ENCODE results near the gene C8B.

The C8B gene

DNA sequence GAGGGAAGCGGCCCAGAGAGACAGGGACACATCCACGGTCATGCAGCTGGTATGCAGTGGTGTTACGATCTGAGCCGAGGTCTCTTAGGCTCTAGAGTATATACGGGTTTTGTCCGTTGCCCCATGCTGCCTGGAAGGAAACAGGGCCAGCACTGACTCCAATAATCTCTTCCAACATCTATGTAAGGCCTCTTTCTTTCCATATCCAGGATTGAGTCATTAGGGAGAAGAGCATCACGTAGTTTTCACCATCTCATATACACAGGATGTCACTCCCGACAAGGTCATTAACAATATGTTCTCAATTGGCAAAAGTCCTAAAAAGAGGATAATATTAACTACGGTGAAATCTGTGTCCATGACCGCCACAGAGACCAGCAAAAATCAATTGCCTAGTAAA lies 4.4 kb downstream of the C8B start:
- TF ChIP-seq POLR2AphosphoS5 (IDR thresholded peaks at IDR 0.05; ENCODE audit: low read depth, low read length), result no peak
- no peak for TF ChIP-seq FOXP2 (optimal IDR thresholded peaks at IDR 0.05; ENCODE audit: borderline replicate concordance, extremely low read depth, extremely low read length, insufficient read depth)
- TF ChIP-seq SIN3A (IDR thresholded peaks at IDR 0.05; ENCODE audit: borderline replicate concordance, insufficient read depth, low read length), result no peak
- TF ChIP-seq REST (IDR thresholded peaks at IDR 0.05; ENCODE audit: insufficient read depth in 1 of 2, low read depth in 2 of 2, low read length in 2 of 2), result no peak
- TF ChIP-seq TAF1 (IDR thresholded peaks at IDR 0.05; ENCODE audit: borderline replicate concordance, insufficient read depth, low read length), result no peak

DNA sequence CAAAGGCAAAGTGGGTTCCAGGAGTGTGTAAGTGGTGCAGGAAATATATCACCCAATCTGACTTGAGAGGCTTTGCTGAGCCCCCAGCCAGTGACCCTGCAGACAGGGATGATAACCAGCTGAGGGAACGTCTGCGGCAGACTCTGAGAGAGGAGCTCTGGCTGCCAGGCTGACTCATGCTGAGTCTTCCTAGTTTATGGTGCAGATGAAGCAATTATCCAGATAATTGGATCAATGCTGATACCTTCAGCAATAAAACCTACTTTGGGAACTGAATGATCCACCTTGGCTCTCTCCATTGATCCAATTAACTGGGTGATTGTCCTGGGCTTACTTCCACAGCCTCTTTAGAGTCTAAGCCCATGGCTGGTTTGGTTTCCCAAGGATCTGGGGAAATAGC lies 7.3 kb downstream of the C8B start:
- TF ChIP-seq SIN3A (IDR thresholded peaks at IDR 0.05; ENCODE audit: borderline replicate concordance, insufficient read depth, low read length) (no peak), FOXP2 (optimal IDR thresholded peaks at IDR 0.05; ENCODE audit: borderline replicate concordance, extremely low read depth, extremely low read length, insufficient read depth) (no peak), TAF1 (IDR thresholded peaks at IDR 0.05; ENCODE audit: borderline replicate concordance, insufficient read depth, low read length) (no peak), POLR2AphosphoS5 (IDR thresholded peaks at IDR 0.05; ENCODE audit: low read depth, low read length) (no peak), REST (IDR thresholded peaks at IDR 0.05; ENCODE audit: insufficient read depth in 1 of 2, low read depth in 2 of 2, low read length in 2 of 2) (no peak)

DNA sequence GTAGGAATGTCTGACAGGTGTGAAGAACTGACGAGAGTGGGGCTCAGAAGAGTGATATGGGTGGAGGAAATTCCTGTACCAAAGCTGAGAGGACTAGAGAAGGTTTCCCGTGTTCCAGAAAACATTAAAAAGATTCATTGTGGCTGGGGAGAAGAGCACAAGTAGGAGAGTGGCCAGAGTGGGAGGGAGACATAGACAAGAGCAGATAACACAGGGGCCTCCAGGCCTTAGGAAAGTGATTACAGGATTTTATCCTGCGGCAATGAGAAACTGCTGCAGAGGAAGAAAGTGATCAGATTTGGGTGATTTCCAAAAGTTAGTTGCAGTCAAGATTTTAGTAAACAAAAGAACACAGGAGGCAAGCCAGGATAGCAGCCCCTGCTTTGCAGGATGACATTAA lies 7.9 kb downstream of the C8B start:
- no peak for TF ChIP-seq SIN3A (IDR thresholded peaks at IDR 0.05; ENCODE audit: borderline replicate concordance, insufficient read depth, low read length)
- no peak for TF ChIP-seq FOXP2 (optimal IDR thresholded peaks at IDR 0.05; ENCODE audit: borderline replicate concordance, extremely low read depth, extremely low read length, insufficient read depth)
- no peak for TF ChIP-seq TAF1 (IDR thresholded peaks at IDR 0.05; ENCODE audit: borderline replicate concordance, insufficient read depth, low read length)
- TF ChIP-seq REST (IDR thresholded peaks at IDR 0.05; ENCODE audit: insufficient read depth in 1 of 2, low read depth in 2 of 2, low read length in 2 of 2), result no peak
- no peak for TF ChIP-seq POLR2AphosphoS5 (IDR thresholded peaks at IDR 0.05; ENCODE audit: low read depth, low read length)

- TF ChIP-seq REST (IDR thresholded peaks at IDR 0.05; ENCODE audit: insufficient read depth in 1 of 2, low read depth in 2 of 2, low read length in 2 of 2), result no peak
- no peak for TF ChIP-seq SIN3A (IDR thresholded peaks at IDR 0.05; ENCODE audit: borderline replicate concordance, insufficient read depth, low read length)
- TF ChIP-seq POLR2AphosphoS5 (IDR thresholded peaks at IDR 0.05; ENCODE audit: low read depth, low read length), result no peak
- TF ChIP-seq TAF1 (IDR thresholded peaks at IDR 0.05; ENCODE audit: borderline replicate concordance, insufficient read depth, low read length), result no peak
- no peak for TF ChIP-seq FOXP2 (optimal IDR thresholded peaks at IDR 0.05; ENCODE audit: borderline replicate concordance, extremely low read depth, extremely low read length, insufficient read depth)
Observed at GRCh38 chr1:56954664-56955063, 11.2 kb downstream of the C8B start.

GRCh38 chr1:56953386-56953785 lies 12.4 kb downstream of the C8B start:
- TF ChIP-seq TAF1 (IDR thresholded peaks at IDR 0.05; ENCODE audit: borderline replicate concordance, insufficient read depth, low read length) (no peak), SIN3A (IDR thresholded peaks at IDR 0.05; ENCODE audit: borderline replicate concordance, insufficient read depth, low read length) (no peak), FOXP2 (optimal IDR thresholded peaks at IDR 0.05; ENCODE audit: borderline replicate concordance, extremely low read depth, extremely low read length, insufficient read depth) (no peak), REST (IDR thresholded peaks at IDR 0.05; ENCODE audit: insufficient read depth in 1 of 2, low read depth in 2 of 2, low read length in 2 of 2) (no peak), POLR2AphosphoS5 (IDR thresholded peaks at IDR 0.05; ENCODE audit: low read depth, low read length) (no peak)
